ENCODE measurements around the gene LMAN2L.

DNA sequence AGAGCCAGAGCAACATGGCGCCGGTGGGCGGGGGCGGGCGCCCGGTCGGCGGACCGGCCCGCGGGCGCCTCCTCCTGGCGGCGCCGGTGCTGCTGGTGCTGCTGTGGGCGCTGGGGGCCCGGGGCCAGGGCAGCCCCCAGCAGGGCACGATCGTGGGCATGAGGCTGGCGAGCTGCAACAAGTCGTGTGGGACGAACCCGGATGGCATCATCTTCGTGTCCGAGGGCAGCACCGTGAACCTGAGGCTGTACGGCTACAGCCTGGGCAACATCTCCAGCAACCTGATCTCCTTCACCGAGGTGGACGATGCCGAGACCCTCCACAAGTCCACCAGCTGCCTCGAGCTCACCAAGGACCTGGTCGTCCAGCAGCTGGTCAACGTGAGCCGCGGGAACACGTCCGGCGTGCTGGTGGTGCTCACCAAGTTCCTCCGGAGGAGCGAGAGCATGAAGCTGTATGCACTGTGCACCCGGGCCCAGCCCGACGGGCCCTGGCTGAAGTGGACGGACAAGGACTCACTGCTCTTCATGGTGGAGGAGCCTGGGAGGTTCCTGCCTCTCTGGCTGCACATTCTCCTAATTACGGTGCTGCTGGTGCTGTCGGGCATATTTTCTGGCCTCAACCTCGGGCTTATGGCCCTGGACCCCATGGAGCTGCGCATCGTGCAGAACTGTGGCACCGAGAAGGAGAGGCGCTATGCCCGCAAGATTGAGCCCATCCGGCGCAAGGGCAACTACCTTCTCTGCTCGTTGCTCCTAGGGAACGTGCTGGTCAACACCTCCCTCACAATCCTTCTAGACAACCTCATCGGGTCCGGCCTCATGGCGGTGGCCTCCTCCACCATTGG lies 21.3 kb upstream of the LMAN2L start:
- TF ChIP-seq, protein P1, sequence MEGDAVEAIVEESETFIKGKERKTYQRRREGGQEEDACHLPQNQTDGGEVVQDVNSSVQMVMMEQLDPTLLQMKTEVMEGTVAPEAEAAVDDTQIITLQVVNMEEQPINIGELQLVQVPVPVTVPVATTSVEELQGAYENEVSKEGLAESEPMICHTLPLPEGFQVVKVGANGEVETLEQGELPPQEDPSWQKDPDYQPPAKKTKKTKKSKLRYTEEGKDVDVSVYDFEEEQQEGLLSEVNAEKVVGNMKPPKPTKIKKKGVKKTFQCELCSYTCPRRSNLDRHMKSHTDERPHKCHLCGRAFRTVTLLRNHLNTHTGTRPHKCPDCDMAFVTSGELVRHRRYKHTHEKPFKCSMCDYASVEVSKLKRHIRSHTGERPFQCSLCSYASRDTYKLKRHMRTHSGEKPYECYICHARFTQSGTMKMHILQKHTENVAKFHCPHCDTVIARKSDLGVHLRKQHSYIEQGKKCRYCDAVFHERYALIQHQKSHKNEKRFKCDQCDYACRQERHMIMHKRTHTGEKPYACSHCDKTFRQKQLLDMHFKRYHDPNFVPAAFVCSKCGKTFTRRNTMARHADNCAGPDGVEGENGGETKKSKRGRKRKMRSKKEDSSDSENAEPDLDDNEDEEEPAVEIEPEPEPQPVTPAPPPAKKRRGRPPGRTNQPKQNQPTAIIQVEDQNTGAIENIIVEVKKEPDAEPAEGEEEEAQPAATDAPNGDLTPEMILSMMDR (IDR thresholded peaks at IDR 0.05): peak in 5 of 6 experiments; percentile 27 to 77 (median 58)
- TF ChIP-seq POLR2A (IDR thresholded peaks at IDR 0.05): peak in 1 of 2 donors; percentile 93
